PFSK-1 (cell line): ENCODE data around the gene ZNF182.

Source experiments
- FOXP2 ChIP-seq: optimal IDR thresholded peaks from 2 replicates; pipeline ENCODE3; 2011; ENCODE audit warnings: borderline replicate concordance, control low read depth, inconsistent platforms; ENCODE audit not compliant: insufficient read depth; ENCODE audit errors: extremely low read length, extremely low read depth
- POLR2AphosphoS5 ChIP-seq: IDR thresholded peaks from 2 replicates; pipeline ENCODE4 v1.6.1; 2012; ENCODE audit warnings: low read depth, mild to moderate bottlenecking, control low read depth, low read length, moderate library complexity
- SIN3A ChIP-seq: IDR thresholded peaks from 2 replicates; pipeline ENCODE4 v1.6.1; 2012; ENCODE audit warnings: mild to moderate bottlenecking, low read length, moderate library complexity, borderline replicate concordance; ENCODE audit not compliant: insufficient read depth
- TAF1 ChIP-seq: IDR thresholded peaks from 2 replicates; pipeline ENCODE4 v1.6.1; 2012; ENCODE audit warnings: low read length, control low read depth, borderline replicate concordance; ENCODE audit not compliant: insufficient read depth
- TF ChIP-seq, protein P1 (sequence below), 2 experiments: IDR thresholded peaks; 2 replicates each; pipeline versions ENCODE4 v1.6.1 to v1.8.0; 2011 to 2012; ENCODE audit warnings: low read depth in 2 of 2, low read length in 2 of 2, control low read depth in 1 of 2, inconsistent platforms in 1 of 2, mild to moderate bottlenecking in 1 of 2, moderate library complexity in 1 of 2; ENCODE audit not compliant: insufficient read depth in 1 of 2

ZNF182 gene

DNA sequence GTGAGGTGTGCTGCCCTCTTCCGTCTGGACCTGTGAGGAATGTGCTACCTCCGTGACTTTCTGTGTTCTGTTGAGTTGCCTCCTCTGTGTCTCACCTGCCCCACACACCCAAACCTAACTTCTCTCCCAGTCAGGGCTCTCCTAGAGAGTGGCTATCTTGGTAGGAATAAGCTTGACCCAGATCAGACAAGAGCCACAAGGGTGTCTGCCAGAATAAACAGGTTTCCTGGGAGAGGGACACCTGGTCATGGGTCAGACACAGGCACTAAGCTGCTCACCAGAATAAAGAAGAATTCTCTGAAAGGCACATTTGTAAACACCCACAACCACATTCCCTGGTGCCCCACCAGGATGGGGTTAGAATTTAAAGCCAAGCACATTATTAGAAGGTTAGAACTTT lies 11.1 kb downstream of the ZNF182 start:
- TF ChIP-seq SIN3A, result no peak
- no peak for TF ChIP-seq POLR2AphosphoS5
- TF ChIP-seq, protein P1, sequence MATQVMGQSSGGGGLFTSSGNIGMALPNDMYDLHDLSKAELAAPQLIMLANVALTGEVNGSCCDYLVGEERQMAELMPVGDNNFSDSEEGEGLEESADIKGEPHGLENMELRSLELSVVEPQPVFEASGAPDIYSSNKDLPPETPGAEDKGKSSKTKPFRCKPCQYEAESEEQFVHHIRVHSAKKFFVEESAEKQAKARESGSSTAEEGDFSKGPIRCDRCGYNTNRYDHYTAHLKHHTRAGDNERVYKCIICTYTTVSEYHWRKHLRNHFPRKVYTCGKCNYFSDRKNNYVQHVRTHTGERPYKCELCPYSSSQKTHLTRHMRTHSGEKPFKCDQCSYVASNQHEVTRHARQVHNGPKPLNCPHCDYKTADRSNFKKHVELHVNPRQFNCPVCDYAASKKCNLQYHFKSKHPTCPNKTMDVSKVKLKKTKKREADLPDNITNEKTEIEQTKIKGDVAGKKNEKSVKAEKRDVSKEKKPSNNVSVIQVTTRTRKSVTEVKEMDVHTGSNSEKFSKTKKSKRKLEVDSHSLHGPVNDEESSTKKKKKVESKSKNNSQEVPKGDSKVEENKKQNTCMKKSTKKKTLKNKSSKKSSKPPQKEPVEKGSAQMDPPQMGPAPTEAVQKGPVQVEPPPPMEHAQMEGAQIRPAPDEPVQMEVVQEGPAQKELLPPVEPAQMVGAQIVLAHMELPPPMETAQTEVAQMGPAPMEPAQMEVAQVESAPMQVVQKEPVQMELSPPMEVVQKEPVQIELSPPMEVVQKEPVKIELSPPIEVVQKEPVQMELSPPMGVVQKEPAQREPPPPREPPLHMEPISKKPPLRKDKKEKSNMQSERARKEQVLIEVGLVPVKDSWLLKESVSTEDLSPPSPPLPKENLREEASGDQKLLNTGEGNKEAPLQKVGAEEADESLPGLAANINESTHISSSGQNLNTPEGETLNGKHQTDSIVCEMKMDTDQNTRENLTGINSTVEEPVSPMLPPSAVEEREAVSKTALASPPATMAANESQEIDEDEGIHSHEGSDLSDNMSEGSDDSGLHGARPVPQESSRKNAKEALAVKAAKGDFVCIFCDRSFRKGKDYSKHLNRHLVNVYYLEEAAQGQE (IDR thresholded peaks at IDR 0.05; ENCODE audit: insufficient read depth in 1 of 2, low read depth in 2 of 2, low read length in 2 of 2), result no peak
- TF ChIP-seq FOXP2, result no peak
- TF ChIP-seq TAF1, result no peak

DNA sequence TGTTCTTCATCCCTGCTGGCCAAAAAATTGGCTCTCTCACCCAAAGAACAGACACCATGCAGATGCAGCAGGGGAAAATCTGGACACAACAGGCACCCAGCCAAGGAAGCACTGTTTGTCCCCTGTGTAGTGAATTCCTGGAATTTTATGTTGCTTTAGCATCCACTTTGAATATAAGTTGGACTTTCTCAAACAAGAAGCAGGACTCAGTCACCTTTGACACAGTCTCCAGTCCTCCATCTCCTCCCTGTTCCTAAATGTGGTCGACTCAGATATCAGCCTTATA lies 11.8 kb downstream of the ZNF182 start:
- TF ChIP-seq, protein P1 (IDR thresholded peaks at IDR 0.05; ENCODE audit: insufficient read depth in 1 of 2, low read depth in 2 of 2, low read length in 2 of 2), result no peak

DNA sequence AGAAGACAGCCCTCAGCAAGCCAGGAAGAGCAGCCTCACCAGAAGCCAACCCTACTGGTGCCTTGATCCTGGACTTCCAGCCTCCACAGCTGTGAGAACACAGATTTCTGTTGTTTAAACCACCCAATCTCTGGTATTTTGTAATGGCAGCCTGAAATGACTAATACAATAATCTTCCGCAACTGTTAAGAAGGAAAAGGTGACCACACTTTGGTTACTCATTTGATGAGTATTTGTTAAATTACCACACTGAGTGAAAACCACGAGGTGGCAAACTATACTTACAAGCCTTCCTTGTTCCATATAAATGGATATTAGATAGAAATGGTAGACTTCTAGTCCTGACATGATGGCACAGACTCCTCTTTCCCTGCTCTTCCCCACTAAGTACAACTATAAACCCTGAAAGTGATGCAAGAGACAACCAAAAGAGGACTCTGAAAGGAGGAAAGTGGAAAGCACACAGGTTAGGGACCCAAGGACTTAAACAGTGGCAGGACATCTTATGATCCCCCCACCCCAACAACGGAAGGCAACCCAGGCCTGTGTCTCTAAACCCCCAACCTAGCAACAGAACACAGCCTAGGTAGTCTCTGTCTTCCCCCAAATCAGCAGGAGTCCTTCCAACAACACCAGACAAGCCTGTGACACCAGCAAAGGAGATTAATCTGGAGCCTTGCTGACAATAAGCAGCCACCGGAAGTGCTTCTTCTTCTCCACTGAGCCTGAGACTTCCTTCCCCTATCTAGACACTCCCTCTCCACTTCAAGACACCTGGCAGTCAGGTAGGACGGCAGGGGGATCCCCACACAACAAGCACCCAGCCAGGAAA lies 12.3 kb downstream of the ZNF182 start:
- TF ChIP-seq, protein P1 (IDR thresholded peaks at IDR 0.05; ENCODE audit: insufficient read depth in 1 of 2, low read depth in 2 of 2, low read length in 2 of 2), result no peak
- TF ChIP-seq SIN3A (no peak), FOXP2 (no peak), POLR2AphosphoS5 (no peak; the same call in 1 of the 2 replicates), TAF1 (no peak)

DNA sequence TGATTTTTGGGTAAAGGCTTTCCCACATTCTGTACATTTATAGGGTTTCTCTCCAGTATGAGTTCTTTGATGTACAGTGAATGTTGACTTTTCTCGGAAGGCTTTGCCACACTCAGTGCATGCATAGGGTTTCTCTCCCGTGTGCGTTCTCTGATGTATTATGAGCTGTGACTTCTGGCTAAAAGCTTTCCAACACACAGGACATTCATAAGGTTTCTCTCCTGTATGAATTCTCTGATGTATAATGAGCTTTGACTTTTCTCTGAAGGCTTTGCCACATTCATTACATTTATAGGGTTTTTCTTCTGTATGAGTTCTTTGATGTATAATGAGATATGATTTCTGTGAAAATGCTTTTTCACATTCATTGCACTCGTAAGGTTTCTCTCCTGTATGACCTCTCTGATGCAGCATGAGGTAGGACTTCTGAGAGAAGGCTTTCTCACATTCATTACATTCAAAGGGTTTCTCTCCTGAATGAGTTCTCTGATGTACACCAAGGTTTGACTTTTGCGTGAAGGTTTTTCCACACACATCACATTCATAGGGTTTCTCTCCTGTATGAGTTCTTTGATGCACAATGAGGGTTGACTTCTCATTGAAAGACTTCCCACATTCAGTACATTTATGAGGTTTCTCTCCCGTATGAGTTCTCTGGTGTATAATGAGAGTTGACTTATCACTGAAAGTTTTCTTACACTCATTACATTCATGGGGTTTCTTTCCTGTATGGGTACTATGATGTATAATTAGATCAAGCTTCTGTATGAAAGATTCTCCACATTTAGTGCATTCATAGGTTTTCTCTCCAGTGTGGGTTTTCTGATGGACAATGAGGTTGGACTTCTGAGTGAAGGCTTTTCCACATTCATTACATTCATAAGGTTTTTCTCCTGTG lies 27.3 kb downstream of the ZNF182 start:
- TF ChIP-seq, protein P1 (IDR thresholded peaks at IDR 0.05; ENCODE audit: insufficient read depth in 1 of 2, low read depth in 2 of 2, low read length in 2 of 2), result no peak
- TF ChIP-seq FOXP2 (no peak), POLR2AphosphoS5 (no peak), SIN3A (no peak), TAF1 (no peak)
